MM.1S (cell line): ENCODE results near the gene CCDC194.

Experiments used
- CTCF ChIP-seq: fragments of 300-600 bp; sonication (generic); IDR thresholded peaks from 2 replicates; pipeline ENCODE4 v1.5.1; 2016; ENCODE audit warnings: antibody characterized with exemption, low read length, mixed read lengths
- EZH2 ChIP-seq: fragments of 300-600 bp; sonication (generic); optimal IDR thresholded peaks from 2 replicates; pipeline ENCODE3; 2017; ENCODE audit warnings: low read depth, mild to moderate bottlenecking, antibody characterized with exemption, low read length, mixed read lengths
- EZH2phosphoT487 ChIP-seq: fragments of 300-600 bp; sonication (generic); IDR thresholded peaks from 2 replicates; pipeline ENCODE4 v1.6.1; 2018; ENCODE audit warnings: antibody characterized with exemption, low read length

GRCh38 chr19:17406046-17406886 is 12.3 kb upstream of the CCDC194 start:
- no peak for TF ChIP-seq CTCF
- no peak for TF ChIP-seq EZH2
- TF ChIP-seq EZH2phosphoT487: no peak
